Thymus (tissue), 11 donors: ENCODE data around the gene PKD1L1. TPM values are rescaled to one million over a fixed set of nuclear protein-coding genes. Genes with fewer than 3 reads are reported as not detected.
"Not testable (repeated sequence)": the region's sequence is repeated elsewhere in the genome, so short reads cannot be mapped to it uniquely, and the experiment has no call there.

Source experiments
- DNase-seq, 9 donors: peaks; one replicate each; pipeline ENCODE4 v3.0.0-alpha.2; 2013; ENCODE audit warnings: low spot score in 9 of 9, low read depth in 6 of 9, missing footprints in 1 of 9
- H3K27ac ChIP-seq, 2 donors: one replicate each; pipeline ENCODE4 v1.5.1; 2013; ENCODE audit warnings: control low read depth in 1 of 2, low read depth in 1 of 2, low read length in 1 of 2, mild to moderate bottlenecking in 1 of 2, moderate library complexity in 1 of 2
- H3K27me3 ChIP-seq, 2 donors: one replicate each; pipeline ENCODE4 v1.5.1; 2013; ENCODE audit warnings: low read length in 1 of 2; ENCODE audit not compliant: control insufficient read depth in 2 of 2, insufficient read depth in 1 of 2
- H3K36me3 ChIP-seq, 2 donors: one replicate each; pipeline ENCODE4 v1.5.1; 2013; ENCODE audit warnings: low read length in 1 of 2, mild to moderate bottlenecking in 1 of 2, moderate library complexity in 1 of 2; ENCODE audit not compliant: control insufficient read depth in 2 of 2, insufficient read depth in 2 of 2
- H3K4me1 ChIP-seq, 2 donors: one replicate each; pipeline ENCODE4 v1.5.1; 2013; ENCODE audit warnings: low read length in 2 of 2; ENCODE audit not compliant: control insufficient read depth in 2 of 2, insufficient read depth in 2 of 2
- H3K4me3 ChIP-seq, 2 donors: one replicate each; pipeline ENCODE4 v1.5.1; 2013; ENCODE audit warnings: low read length in 2 of 2, control low read depth in 1 of 2, mild to moderate bottlenecking in 1 of 2
- H3K9me3 ChIP-seq, 2 donors: one replicate each; pipeline ENCODE4 v1.5.1; 2013; ENCODE audit warnings: low read length in 1 of 2, mild to moderate bottlenecking in 1 of 2; ENCODE audit not compliant: control insufficient read depth in 2 of 2, insufficient read depth in 1 of 2
- WGBS: extraction: QIAGEN DNeasy Blood & Tissue Kit; methylation state at CpG from one replicate; pipeline ENCODE4 v1.1.7; 2013; 5-methylcytosine and 5-hydroxymethylcytosine counted together
- polyA plus RNA-seq: library from polyadenylated mRNA; stranded (reverse); fragments of 200-250 nt; gene quantifications from one replicate; pipeline ENCODE4 v1.2.3, GENCODE V29; 2013
- total RNA-seq: library from RNA; stranded (reverse); fragments of 120-200 nt; gene quantifications from one replicate; pipeline ENCODE4 v1.2.4, GENCODE V29; 2013
- donor health status: healthy.

The PKD1L1 gene
- total and polyA plus RNA-seq, 2 donors, result 0.19 to 0.78 TPM

- no peaks in the 10 kb centered on the region for H3K27me3 ChIP-seq
- H3K9me3 ChIP-seq, result no peaks in the 10 kb centered on the region
- no peak overlapping the region for H3K27ac ChIP-seq
- no peak for DNase-seq
- H3K36me3 ChIP-seq, result no peaks in the 10 kb centered on the region
- WGBS, result 96% methylated on average over 6 of the region's 6 CpGs
- peaks cover 0 to 8% of the 10 kb centered on the region in 2 donors for H3K4me1 ChIP-seq
- no peak overlapping the region for H3K4me3 ChIP-seq
Measured at GRCh38 chr7:47803025-47803424, 145.2 kb downstream of the PKD1L1 start.

- Histone ChIP-seq H3K9me3 (no peaks in the 10 kb centered on the region), H3K27ac (no peak overlapping the region), H3K4me3 (no peak overlapping the region), H3K27me3 (no peaks in the 10 kb centered on the region), H3K36me3 (no peaks in the 10 kb centered on the region), H3K4me1 (no peaks in the 10 kb centered on the region)
- DNase-seq, result no peak
- 86% methylated on average over 6 of the region's 6 CpGs for WGBS
Measured at GRCh38 chr7:47801423-47801822, 146.8 kb downstream of the PKD1L1 start.

GRCh38 chr7:47799524-47799923 lies 148.7 kb downstream of the PKD1L1 start:
- Histone ChIP-seq H3K4me3 (no peak overlapping the region), H3K27ac (no peak overlapping the region), H3K9me3 (no peaks in the 10 kb centered on the region), H3K4me1 (no peaks in the 10 kb centered on the region), H3K36me3 (no peaks in the 10 kb centered on the region), H3K27me3 (no peaks in the 10 kb centered on the region)
- DNase-seq, result no peak
- WGBS, result 96% methylated on average over 6 of the region's 6 CpGs

- Histone ChIP-seq H3K4me1 (no peaks in the 10 kb centered on the region), H3K27ac (no peak overlapping the region), H3K4me3 (no peak overlapping the region), H3K9me3 (no peaks in the 10 kb centered on the region), H3K27me3 (no peaks in the 10 kb centered on the region), H3K36me3 (no peaks in the 10 kb centered on the region)
- 92% methylated on average over 4 of the region's 4 CpGs for WGBS
- DNase-seq, result no peak
Measured at GRCh38 chr7:47796347-47796746, 151.9 kb downstream of the PKD1L1 start.

GRCh38 chr7:47795631-47796030 lies 152.6 kb downstream of the PKD1L1 start:
- no peak for DNase-seq
- Histone ChIP-seq H3K4me3 (no peak overlapping the region), H3K9me3 (no peaks in the 10 kb centered on the region), H3K27ac (no peak overlapping the region), H3K4me1 (no peaks in the 10 kb centered on the region), H3K27me3 (no peaks in the 10 kb centered on the region), H3K36me3 (no peaks in the 10 kb centered on the region)
- WGBS, result 95% methylated on average over 2 of the region's 2 CpGs

GRCh38 chr7:47795126-47795525 lies 153.1 kb downstream of the PKD1L1 start:
- not testable (repeated sequence) for H3K27me3 ChIP-seq, H3K27ac ChIP-seq, H3K9me3 ChIP-seq, H3K36me3 ChIP-seq, H3K4me3 ChIP-seq, DNase-seq, H3K4me1 ChIP-seq

GRCh38 chr7:47794016-47794415 lies 154.2 kb downstream of the PKD1L1 start:
- no peak overlapping the region for H3K27ac ChIP-seq
- no peaks in the 10 kb centered on the region for H3K4me1 ChIP-seq
- H3K9me3 ChIP-seq, result no peaks in the 10 kb centered on the region
- no peaks in the 10 kb centered on the region for H3K36me3 ChIP-seq
- H3K27me3 ChIP-seq, result no peaks in the 10 kb centered on the region
- DNase-seq, result no peak
- WGBS, result 71% methylated on average over 4 of the region's 4 CpGs
- H3K4me3 ChIP-seq, result no peak overlapping the region

- H3K36me3 ChIP-seq, H3K4me1 ChIP-seq, H3K27me3 ChIP-seq, H3K27ac ChIP-seq, H3K4me3 ChIP-seq, DNase-seq, H3K9me3 ChIP-seq: not testable (repeated sequence)
- 57% methylated on average over 5 of the region's 5 CpGs for WGBS
Measured at GRCh38 chr7:47793186-47793585, 155.1 kb downstream of the PKD1L1 start.

GRCh38 chr7:47792521-47793121 lies 155.6 kb downstream of the PKD1L1 start:
- Histone ChIP-seq H3K27me3 (no peaks in the 10 kb centered on the region), H3K27ac (no peak overlapping the region), H3K36me3 (no peaks in the 10 kb centered on the region), H3K4me3 (no peak overlapping the region), H3K4me1 (no peaks in the 10 kb centered on the region), H3K9me3 (no peaks in the 10 kb centered on the region)
- 67% methylated on average over 3 of the region's 3 CpGs for WGBS
- no peak for DNase-seq

- 90% methylated on average over 4 of the region's 4 CpGs for WGBS
- H3K9me3 ChIP-seq, result no peaks in the 10 kb centered on the region
- H3K36me3 ChIP-seq, result no peaks in the 10 kb centered on the region
- no peak overlapping the region for H3K4me3 ChIP-seq
- H3K27me3 ChIP-seq, result no peaks in the 10 kb centered on the region
- no peaks in the 10 kb centered on the region for H3K4me1 ChIP-seq
- no peak overlapping the region for H3K27ac ChIP-seq
- no peak for DNase-seq
Measured at GRCh38 chr7:47791682-47792081, 156.6 kb downstream of the PKD1L1 start.
